Neural progenitor cell (in vitro differentiated cells): Measurements from ENCODE around the gene DNAJB12.

Experiments used
- CTCF ChIP-seq: fragments of 200-600 bp; sonication (generic); IDR thresholded peaks from 2 replicates; pipeline ENCODE4 v1.5.1; 2017; ENCODE audit warnings: antibody characterized with exemption, mild to moderate bottlenecking
- EZH2 ChIP-seq: fragments of 200-600 bp; sonication (generic); IDR thresholded peaks from 2 replicates; pipeline ENCODE4 v1.6.1; 2017; ENCODE audit warnings: antibody characterized with exemption, mild to moderate bottlenecking, moderate library complexity
- EZH2phosphoT487 ChIP-seq: fragments of 200-600 bp; sonication (generic); IDR thresholded peaks from 2 replicates; pipeline ENCODE4 v1.6.1; 2017; ENCODE audit warnings: antibody characterized with exemption

GRCh38 chr10:72367301-72367960 is 12.7 kb upstream of the DNAJB12 start:
- TF ChIP-seq CTCF (no peak), EZH2 (no peak), EZH2phosphoT487 (no peak)
